HepG2 (cell line): ENCODE measurements around the gene ZDHHC14. TPM values are rescaled to one million over a fixed set of nuclear protein-coding genes. Genes with fewer than 3 reads are reported as not detected.
A peak's percentile ranks its signal among the peaks of the same experiment; 100 is the strongest.

Source experiments
- ATAC-seq: fragments of 200-7000 bp; cut with Tn5 transposase; 3 replicates; pipeline ENCODE4 v1.9.1; 2020; ENCODE audit warnings: mild to moderate bottlenecking, moderate library complexity
- BruUV-seq: library from RNA; stranded (reverse); fragments of 400-500 nt; replicated peaks from 2 replicates; lab custom pipeline; 2021; lab: Mats Ljungman, UMichigan
- CTCF ChIA-PET: fragments of 300-600 bp; formaldehyde crosslinking; extraction: SDS; loops from one replicate; lab custom pipeline; 2021; ENCODE audit warnings: low total read pairs, inconsistent platforms, low intra/inter-chr PET ratio; lab: Yijun Ruan, JAX
- POLR2A ChIA-PET: fragments of 350-600 bp; sonication (Branson Sonifier 250); formaldehyde crosslinking; loops from one replicate; lab custom pipeline; 2020; ENCODE audit warnings: antibody characterized with exemption, inconsistent platforms; lab: Yijun Ruan, JAX
- DNase-seq: peaks from one replicate; pipeline ENCODE4 v3.0.0-alpha.2; 2015; ENCODE audit warnings: low spot score
- FAIRE-seq: peaks from 3 replicates; lab custom pipeline; 2011; peaks lifted over from hg19 to GRCh38; lab: Jason Lieb, UNC
- H2AFZ ChIP-seq: one replicate; pipeline ENCODE4 v1.6.1; 2011; ENCODE audit warnings: low read length, inconsistent platforms
- H3K27ac ChIP-seq: fragments of 300-600 bp; 3 replicates; pipeline ENCODE4 v1.8.0; 2011; ENCODE audit warnings: mixed run types, mild to moderate bottlenecking, mixed read lengths, low read length, inconsistent platforms; ENCODE audit not compliant: insufficient read depth; ENCODE audit errors: extremely low read length
- H3K27me3 ChIP-seq, 2 experiments: fragments of 200-600 bp in 1 of 2; 2 replicates in 1 of 2; 3 replicates in 1 of 2; pipeline versions ENCODE4 v1.6.0 to v1.8.0; 2011; ENCODE audit warnings: low read length in 2 of 2, mild to moderate bottlenecking in 2 of 2, moderate library complexity in 2 of 2, inconsistent platforms in 1 of 2; ENCODE audit not compliant: insufficient read depth in 2 of 2, control insufficient read depth in 1 of 2
- H3K36me3 ChIP-seq, 2 experiments: fragments of 200-600 bp in 1 of 2; replicated peaks in 1 of 2; 2 replicates in 1 of 2; 3 replicates in 1 of 2; pipeline versions ENCODE4 v1.5.1 to v1.8.0; 2011; ENCODE audit warnings: low read length in 2 of 2, inconsistent platforms in 1 of 2; ENCODE audit not compliant: insufficient read depth in 2 of 2, control insufficient read depth in 1 of 2
- H3K4me1 ChIP-seq: 2 replicates; pipeline ENCODE4 v1.5.1; 2012; ENCODE audit warnings: low read length, inconsistent platforms; ENCODE audit not compliant: insufficient read depth
- H3K4me2 ChIP-seq: 2 replicates; pipeline ENCODE4 v1.6.0; 2011; ENCODE audit warnings: low read depth, low read length, inconsistent platforms
- H3K4me3 ChIP-seq, 3 experiments: fragments of 200-600 bp in 1 of 3; sonication (generic), shearing (Covaris generic) in 1 of 3; replicated peaks in 1 of 3; 2 replicates each; pipeline ENCODE4 v1.5.1; 2011 to 2016; ENCODE audit warnings: low read length in 3 of 3, inconsistent platforms in 2 of 3, low read depth in 2 of 3, mild to moderate bottlenecking in 2 of 3, control low read depth in 1 of 3, mixed read lengths in 1 of 3; ENCODE audit not compliant: insufficient read depth in 1 of 3
- H3K79me2 ChIP-seq: one replicate; pipeline ENCODE4 v1.6.1; 2011; ENCODE audit warnings: low read length, inconsistent platforms; ENCODE audit not compliant: insufficient read depth
- H3K9ac ChIP-seq: 2 replicates; pipeline ENCODE4 v1.6.0; 2011; ENCODE audit warnings: mild to moderate bottlenecking, low read depth, low read length, inconsistent platforms; ENCODE audit not compliant: insufficient read depth
- H3K9me3 ChIP-seq: 2 replicates; pipeline ENCODE4 v1.5.1; 2012; ENCODE audit warnings: mild to moderate bottlenecking, low read length
- H4K20me1 ChIP-seq: 2 replicates; pipeline ENCODE4 v1.6.0; 2011; ENCODE audit warnings: inconsistent platforms, mild to moderate bottlenecking, low read length, moderate library complexity; ENCODE audit not compliant: insufficient read depth
- EHMT2 ChIP-seq: fragments of 200-600 bp; sonication (generic); IDR thresholded peaks from 2 replicates; pipeline ENCODE4 v1.7.0; 2017; ENCODE audit warnings: antibody characterized with exemption, low read depth, low read length, borderline replicate concordance
- MIER2 ChIP-seq: IDR thresholded peaks from 2 replicates; pipeline ENCODE4 v1.6.1; 2016; ENCODE audit warnings: missing biosample characterization, missing genetic modification reagents
- NCOA5 ChIP-seq: sonication (generic); formaldehyde crosslinking; IDR thresholded peaks from 2 replicates; pipeline ENCODE4 v1.4.0; 2020; ENCODE audit warnings: missing genetic modification reagents
- PLRG1 ChIP-seq: fragments of 450-650 bp; conservative IDR thresholded peaks from 2 replicates; pipeline ENCODE4 v1.6.1; 2016
- SAP130 ChIP-seq: IDR thresholded peaks from 2 replicates; pipeline ENCODE4 v1.6.1; 2016; ENCODE audit warnings: low read depth
- STAG1 ChIP-seq: sonication (generic); formaldehyde crosslinking; IDR thresholded peaks from 2 replicates; pipeline ENCODE4 v1.4.0; 2020; ENCODE audit warnings: missing genetic modification reagents
- ZNF432 ChIP-seq: sonication (generic); formaldehyde crosslinking; IDR thresholded peaks from 2 replicates; pipeline ENCODE4 v1.5.0; 2020; ENCODE audit warnings: missing genetic modification reagents, mild to moderate bottlenecking, borderline replicate concordance
- ZSCAN30 ChIP-seq: sonication (generic); formaldehyde crosslinking; IDR thresholded peaks from 2 replicates; pipeline ENCODE4 v1.5.0; 2020; ENCODE audit warnings: mild to moderate bottlenecking, missing genetic modification reagents
- WGBS: methylation state at CpG from one replicate; pipeline ENCODE4 v1.1.6; 2017; ENCODE audit warnings: low lambda C conversion rate; 5-methylcytosine and 5-hydroxymethylcytosine counted together
- in situ Hi-C: cut with HindIII; loops from 2 replicates; pipeline ENCODE4 v1.10.0; 2017; ENCODE audit warnings: low pct_unique_long_range_greater_than_20kb; ENCODE audit not compliant: extremely low pct_ligation_motif_present
- intact Hi-C: fragments of 100-400 bp; cut with micrococcal nuclease; formaldehyde crosslinking; loops from one replicate; pipeline ENCODE4 v1.10.0; 2022; ENCODE audit not compliant: unreplicated experiment
- polyA plus RNA-seq, 8 experiments: library from polyadenylated mRNA; depleted of rRNA in 3 of 8; stranded (reverse) in 7 of 8; unstranded in 1 of 8; fragments of >200 nt; fragmentation: Illumina TruSeq in 4 of 8; extraction: Trizol in 4 of 8; gene quantifications; 2 replicates each; pipeline versions ENCODE4 v1.2.1 to v1.2.3, GENCODE V29; 2011 to 2016; ENCODE audit warnings: low read depth in 4 of 8, missing spikeins in 1 of 8, mixed read lengths in 1 of 8; ENCODE audit not compliant: insufficient read depth in 1 of 8
- total RNA-seq, 5 experiments: library from RNA; depleted of rRNA; stranded (reverse); fragments of >200 nt; fragmentation: Illumina TruSeq; extraction: Trizol; gene quantifications; 2 replicates each; pipeline ENCODE4 v1.2.3, GENCODE V29; 2016; ENCODE audit warnings: low read depth in 1 of 5
- TF ChIP-seq, protein P1 (sequence below): sonication (generic); formaldehyde crosslinking; IDR thresholded peaks from 2 replicates; pipeline ENCODE4 v1.5.0; 2020; ENCODE audit warnings: mild to moderate bottlenecking, missing genetic modification reagents, moderate library complexity
- TF ChIP-seq, protein P2 (sequence below), 2 experiments: IDR thresholded peaks; 2 replicates each; pipeline ENCODE4 v1.6.1; 2011 to 2012; ENCODE audit warnings: low read length in 2 of 2, borderline replicate concordance in 1 of 2, low read depth in 1 of 2, mild to moderate bottlenecking in 1 of 2, moderate library complexity in 1 of 2

The ZDHHC14 gene
- total and polyA plus RNA-seq, 2 of the 13 experiments (the other 11 are each of a cell fraction or from before 2014, with no cell fraction given): 3.7 to 9.5 TPM

DNA sequence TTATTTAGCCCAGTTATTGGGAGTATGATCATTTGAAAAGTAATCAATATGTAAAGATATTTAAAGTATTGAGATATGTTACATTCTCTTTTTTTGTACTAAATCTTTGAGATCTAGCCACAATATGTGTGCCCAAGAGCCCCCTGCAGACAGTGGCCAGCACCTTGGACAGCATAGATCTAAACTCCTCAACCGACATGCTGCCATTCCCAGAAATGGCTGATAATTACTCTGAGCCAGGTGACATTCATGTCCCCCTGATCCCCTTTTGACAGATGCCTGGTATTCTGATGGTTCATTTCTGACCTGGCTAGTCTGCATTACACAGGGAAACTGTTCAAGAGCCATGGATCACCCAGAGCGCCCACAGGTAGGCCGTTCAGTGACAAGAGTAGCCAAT lies 177.1 kb downstream of the ZDHHC14 start:
- H2AFZ ChIP-seq: no peak overlapping the region
- no peaks in the 10 kb centered on the region for H4K20me1 ChIP-seq
- ATAC-seq (peak; percentile 49; the same call in 2 of the 3 replicates), DNase-seq (no peak), FAIRE-seq (no peak)
- no peak overlapping the region for H3K27ac ChIP-seq
- BruUV-seq: no TSS peak
- no peak overlapping the region for H3K4me2 ChIP-seq
- no peaks in the 10 kb centered on the region for H3K9me3 ChIP-seq
- H3K4me3 ChIP-seq: no peak overlapping the region
- no peaks in the 10 kb centered on the region for H3K79me2 ChIP-seq
- intact Hi-C loops (no loop called here), in situ Hi-C loops (no loop called here)
- ChIA-PET CTCF (no interaction called here), POLR2A (no interaction called here)
- 96% methylated on average over 3 of the region's 3 CpGs for WGBS
- peaks cover 10% of the 10 kb centered on the region for H3K4me1 ChIP-seq
- H3K36me3 ChIP-seq: no peaks in the 10 kb centered on the region; a peak in 1 of 5 replicates
- no peak overlapping the region for H3K9ac ChIP-seq
- no peak for TF ChIP-seq NCOA5
- TF ChIP-seq, protein P1, sequence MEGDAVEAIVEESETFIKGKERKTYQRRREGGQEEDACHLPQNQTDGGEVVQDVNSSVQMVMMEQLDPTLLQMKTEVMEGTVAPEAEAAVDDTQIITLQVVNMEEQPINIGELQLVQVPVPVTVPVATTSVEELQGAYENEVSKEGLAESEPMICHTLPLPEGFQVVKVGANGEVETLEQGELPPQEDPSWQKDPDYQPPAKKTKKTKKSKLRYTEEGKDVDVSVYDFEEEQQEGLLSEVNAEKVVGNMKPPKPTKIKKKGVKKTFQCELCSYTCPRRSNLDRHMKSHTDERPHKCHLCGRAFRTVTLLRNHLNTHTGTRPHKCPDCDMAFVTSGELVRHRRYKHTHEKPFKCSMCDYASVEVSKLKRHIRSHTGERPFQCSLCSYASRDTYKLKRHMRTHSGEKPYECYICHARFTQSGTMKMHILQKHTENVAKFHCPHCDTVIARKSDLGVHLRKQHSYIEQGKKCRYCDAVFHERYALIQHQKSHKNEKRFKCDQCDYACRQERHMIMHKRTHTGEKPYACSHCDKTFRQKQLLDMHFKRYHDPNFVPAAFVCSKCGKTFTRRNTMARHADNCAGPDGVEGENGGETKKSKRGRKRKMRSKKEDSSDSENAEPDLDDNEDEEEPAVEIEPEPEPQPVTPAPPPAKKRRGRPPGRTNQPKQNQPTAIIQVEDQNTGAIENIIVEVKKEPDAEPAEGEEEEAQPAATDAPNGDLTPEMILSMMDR: peak; percentile 35
- TF ChIP-seq SAP130 (CRISPR knock-in tag): 0 out of 2 replicates have a peak, but pooled peaks have one; percentile 10
- TF ChIP-seq PLRG1: no peak
- TF ChIP-seq MIER2: peak; percentile 94
- peak; percentile 50 for TF ChIP-seq STAG1 (CRISPR knock-in tag)
- 0 out of 2 replicates have a peak, but pooled peaks have one; percentile 65 for TF ChIP-seq EHMT2
- no peak for TF ChIP-seq ZNF432
- no peak for TF ChIP-seq ZSCAN30 (CRISPR knock-in tag)
- TF ChIP-seq, protein P2, sequence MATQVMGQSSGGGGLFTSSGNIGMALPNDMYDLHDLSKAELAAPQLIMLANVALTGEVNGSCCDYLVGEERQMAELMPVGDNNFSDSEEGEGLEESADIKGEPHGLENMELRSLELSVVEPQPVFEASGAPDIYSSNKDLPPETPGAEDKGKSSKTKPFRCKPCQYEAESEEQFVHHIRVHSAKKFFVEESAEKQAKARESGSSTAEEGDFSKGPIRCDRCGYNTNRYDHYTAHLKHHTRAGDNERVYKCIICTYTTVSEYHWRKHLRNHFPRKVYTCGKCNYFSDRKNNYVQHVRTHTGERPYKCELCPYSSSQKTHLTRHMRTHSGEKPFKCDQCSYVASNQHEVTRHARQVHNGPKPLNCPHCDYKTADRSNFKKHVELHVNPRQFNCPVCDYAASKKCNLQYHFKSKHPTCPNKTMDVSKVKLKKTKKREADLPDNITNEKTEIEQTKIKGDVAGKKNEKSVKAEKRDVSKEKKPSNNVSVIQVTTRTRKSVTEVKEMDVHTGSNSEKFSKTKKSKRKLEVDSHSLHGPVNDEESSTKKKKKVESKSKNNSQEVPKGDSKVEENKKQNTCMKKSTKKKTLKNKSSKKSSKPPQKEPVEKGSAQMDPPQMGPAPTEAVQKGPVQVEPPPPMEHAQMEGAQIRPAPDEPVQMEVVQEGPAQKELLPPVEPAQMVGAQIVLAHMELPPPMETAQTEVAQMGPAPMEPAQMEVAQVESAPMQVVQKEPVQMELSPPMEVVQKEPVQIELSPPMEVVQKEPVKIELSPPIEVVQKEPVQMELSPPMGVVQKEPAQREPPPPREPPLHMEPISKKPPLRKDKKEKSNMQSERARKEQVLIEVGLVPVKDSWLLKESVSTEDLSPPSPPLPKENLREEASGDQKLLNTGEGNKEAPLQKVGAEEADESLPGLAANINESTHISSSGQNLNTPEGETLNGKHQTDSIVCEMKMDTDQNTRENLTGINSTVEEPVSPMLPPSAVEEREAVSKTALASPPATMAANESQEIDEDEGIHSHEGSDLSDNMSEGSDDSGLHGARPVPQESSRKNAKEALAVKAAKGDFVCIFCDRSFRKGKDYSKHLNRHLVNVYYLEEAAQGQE (IDR thresholded peaks at IDR 0.05; ENCODE audit: borderline replicate concordance in 1 of 2, low read depth in 1 of 2, low read length in 2 of 2): peak; percentile 59 to 95
- no peaks in the 10 kb centered on the region for H3K27me3 ChIP-seq
